Astrocyte of the spinal cord (primary cell): ENCODE results near the gene MEF2C.

ENCODE experiments used
- DNase-seq: peaks from one replicate; pipeline ENCODE4 v3.0.0; 2011; ENCODE audit warnings: low read depth, low spot score
- H3K4me3 ChIP-seq: 2 replicates; pipeline ENCODE4 v1.5.1; 2011; ENCODE audit warnings: low read depth, mild to moderate bottlenecking, low read length, moderate library complexity
- CTCF ChIP-seq: IDR thresholded peaks from 2 replicates; pipeline ENCODE4 v1.5.1; 2012; ENCODE audit warnings: low read depth, mild to moderate bottlenecking, low read length, inconsistent platforms
- in situ Hi-C: cut with HindIII; loops from 2 replicates; pipeline ENCODE4 v1.10.0; 2017; ENCODE audit warnings: low sequenced_read_pairs

Gene MEF2C

DNA sequence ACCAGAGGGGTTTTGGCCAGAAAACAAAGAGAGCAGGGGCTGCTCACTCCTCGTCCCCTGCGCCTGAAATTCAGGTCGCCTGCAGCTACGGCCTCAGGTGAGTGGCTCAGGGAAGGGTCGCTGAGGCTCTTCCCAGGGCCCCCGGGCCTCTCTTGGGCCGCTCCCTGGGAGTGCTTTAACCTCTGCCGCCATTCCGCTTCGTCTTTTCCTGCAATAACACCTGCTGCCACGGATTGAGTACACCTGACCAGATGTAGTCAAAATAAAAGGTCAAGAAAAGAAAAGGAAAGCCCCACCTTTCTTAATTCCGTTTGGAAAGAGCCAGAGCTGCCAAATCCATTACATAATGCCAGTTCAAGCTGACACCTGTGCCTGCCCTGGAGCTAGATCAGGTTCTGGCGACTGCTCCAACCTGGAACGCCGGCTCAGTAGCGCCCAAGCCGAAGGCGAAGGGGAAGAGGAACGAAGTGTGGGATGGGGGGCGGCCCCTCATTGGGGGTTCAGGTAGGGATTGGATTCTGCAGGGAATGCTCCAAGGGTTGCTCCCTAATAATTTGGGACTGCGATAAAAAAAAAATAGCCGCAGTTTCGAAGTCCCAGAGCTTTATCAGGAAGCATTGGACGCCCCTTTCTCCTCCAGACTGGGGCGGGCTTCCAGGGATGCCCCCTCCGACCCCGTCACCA lies 193.9 kb downstream of the MEF2C start:
- no peak for DNase-seq
- in situ Hi-C loops = loop anchor here (25.0 kb wide), 1 partner anchor 552 kb away; no protein-coding TSS in a partner anchor
- TF ChIP-seq CTCF = no peak
- H3K4me3 ChIP-seq = no peak overlapping the region

- TF ChIP-seq CTCF = no peak
- in situ Hi-C loops = loop anchor here (25.0 kb wide), 1 partner anchor 551 kb away; no protein-coding TSS in a partner anchor
- no peak overlapping the region for H3K4me3 ChIP-seq
- peak; percentile 7 for DNase-seq
Measured at GRCh38 chr5:88688156-88688983, 194.6 kb downstream of the MEF2C start.

GRCh38 chr5:88687373-88687911 lies 195.5 kb downstream of the MEF2C start:
- H3K4me3 ChIP-seq = no peak overlapping the region
- peak; percentile 9 for DNase-seq
- TF ChIP-seq CTCF = no peak
- in situ Hi-C loops = loop anchor here (25.0 kb wide), 1 partner anchor 550 kb away; no protein-coding TSS in a partner anchor

DNA sequence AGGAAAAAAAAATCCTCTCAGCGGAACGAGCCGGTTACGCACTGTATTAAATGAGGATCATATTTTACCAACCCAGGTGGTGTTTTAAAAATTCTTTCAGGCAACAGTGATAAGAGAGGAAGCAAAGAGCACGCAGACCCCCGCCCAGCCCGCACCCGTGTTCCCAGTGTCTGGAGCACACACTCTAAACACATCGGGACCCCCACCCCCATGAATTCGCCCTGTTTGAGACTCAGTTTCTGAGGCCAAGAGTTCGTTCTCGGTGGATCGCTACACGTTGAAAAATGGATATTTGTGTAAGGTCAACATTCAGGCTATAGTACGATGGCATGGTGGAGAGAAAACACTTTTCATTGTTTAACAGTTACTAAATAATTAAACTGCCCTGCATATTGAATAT lies 196.3 kb downstream of the MEF2C start:
- in situ Hi-C loops = loop anchor here (25.0 kb wide), 1 partner anchor 549 kb away; no protein-coding TSS in a partner anchor
- H3K4me3 ChIP-seq = no peak overlapping the region
- TF ChIP-seq CTCF = no peak
- no peak for DNase-seq

- no peak for TF ChIP-seq CTCF
- DNase-seq = peak; percentile 49
- peak overlapping the region; percentile 56 for H3K4me3 ChIP-seq
- in situ Hi-C loops = loop anchor here (25.0 kb wide), 1 partner anchor 549 kb away; no protein-coding TSS in a partner anchor
Measured at GRCh38 chr5:88685591-88686541, 197.1 kb downstream of the MEF2C start.
